ENCODE results near the gene KLK11. TPM values are rescaled to one million over a fixed set of nuclear protein-coding genes. Genes with fewer than 3 reads are reported as not detected.

The KLK11 gene
- total RNA-seq, 1 donor from 2014 or later, result not detected

DNA sequence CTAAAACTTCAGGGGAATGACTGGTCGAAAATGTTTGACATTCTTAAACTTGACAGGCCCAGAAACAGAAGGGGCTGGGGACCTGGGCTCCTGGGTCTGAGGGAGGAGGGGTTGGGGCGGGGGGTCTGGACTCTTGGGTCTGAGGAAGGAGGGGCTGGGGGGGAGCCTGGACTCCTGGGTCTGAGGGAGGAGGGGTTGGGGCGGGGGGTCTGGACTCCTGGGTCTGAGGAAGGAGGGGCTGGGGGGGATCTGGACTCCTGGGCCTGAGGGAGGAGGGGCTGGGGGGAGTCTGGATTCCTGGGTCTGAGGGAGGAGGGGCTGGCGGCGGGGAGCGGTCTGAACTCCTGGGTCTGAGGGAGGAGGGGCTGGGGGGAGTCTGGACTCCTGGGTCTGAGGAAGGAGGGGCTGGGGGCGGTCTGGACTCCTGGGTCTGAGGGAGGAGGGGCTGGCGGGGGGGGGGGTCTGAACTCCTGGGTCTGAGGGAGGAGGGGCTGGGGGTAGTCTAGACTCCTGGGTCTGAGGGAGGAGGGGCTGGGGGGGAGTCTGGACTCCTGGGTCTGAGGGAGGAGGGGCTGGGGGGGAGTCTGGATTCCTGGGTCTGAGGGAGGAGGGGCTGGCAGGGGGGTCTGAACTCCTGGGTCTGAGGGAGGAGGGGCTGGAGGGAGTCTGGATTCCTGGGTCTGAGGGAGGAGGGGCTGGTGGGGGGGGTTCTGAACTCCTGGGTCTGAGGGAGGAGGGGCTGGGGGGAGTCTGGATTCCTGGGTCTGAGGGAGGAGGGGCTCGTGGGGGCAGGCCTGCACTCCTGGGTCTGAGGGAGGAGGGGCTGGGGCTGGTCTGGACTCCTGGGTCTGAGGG is 51.5 kb downstream of the KLK11 start:
- no peak for DNase-seq (ENCODE audit: low read depth)

DNA sequence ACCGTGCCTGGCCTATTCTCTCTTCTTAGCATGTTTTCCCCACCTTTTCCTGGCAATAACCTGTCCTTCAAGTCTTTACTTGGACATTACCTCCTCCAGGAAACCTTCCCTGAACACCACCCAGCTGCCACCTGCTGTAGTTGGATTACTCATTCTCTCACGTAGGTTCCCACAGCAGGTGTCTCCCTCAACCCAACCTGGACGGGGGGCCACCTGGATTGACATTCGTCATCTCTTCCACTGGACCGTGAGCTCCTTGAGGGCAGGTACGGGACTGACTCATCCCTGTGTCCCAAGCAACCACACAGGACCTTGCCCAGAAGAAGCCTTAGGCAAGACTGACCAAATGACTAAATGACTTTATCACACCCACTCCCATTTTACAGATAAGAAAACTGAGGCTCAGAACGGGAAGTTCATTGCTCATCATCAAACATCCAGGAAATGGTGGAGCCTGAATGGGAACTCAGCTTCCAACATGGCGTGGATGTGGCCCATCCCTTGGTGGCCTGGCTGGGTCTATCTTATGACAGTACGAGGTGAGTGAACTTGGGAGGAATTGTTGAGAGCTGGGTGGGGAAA is 53.5 kb downstream of the KLK11 start:
- no peak for DNase-seq (ENCODE audit: low read depth)

Other genes with a start within 250 kb of the KLK11 start
- not detected in 2 replicates for gene ACP4, start 236.2 kb downstream of the KLK11 start, total RNA-seq
- gene KLK1, start 202.8 kb downstream of the KLK11 start, total RNA-seq, result not detected in 2 replicates
- gene KLK15, start 193.0 kb downstream of the KLK11 start, total RNA-seq, result not detected in 2 replicates
- not detected in 2 replicates for gene KLK3, start 171.7 kb downstream of the KLK11 start, total RNA-seq
- gene KLK2, start 153.2 kb downstream of the KLK11 start, total RNA-seq, result not detected in 2 replicates
- not detected in 2 replicates for gene KLK4, start 115.2 kb downstream of the KLK11 start, total RNA-seq
- not detected in 2 replicates for gene KLK5, start 73.6 kb downstream of the KLK11 start, total RNA-seq
- not detected in 2 replicates for gene KLK6, start 57.0 kb downstream of the KLK11 start, total RNA-seq
- gene KLK7, start 42.7 kb downstream of the KLK11 start, total RNA-seq, result not detected in 2 replicates
- not detected in 2 replicates for gene KLK8, start 25.0 kb downstream of the KLK11 start, total RNA-seq
- gene KLK10, start 6.9 kb downstream of the KLK11 start, total RNA-seq, result not detected in 2 replicates
- gene KLK12, start 8.4 kb upstream of the KLK11 start, total RNA-seq, result not detected in 2 replicates
- not detected in 2 replicates for gene KLK13, start 38.5 kb upstream of the KLK11 start, total RNA-seq
- gene KLK14, start 56.3 kb upstream of the KLK11 start, total RNA-seq, result not detected in 2 replicates
- gene CTU1, start 81.8 kb upstream of the KLK11 start, total RNA-seq, result 16.2 and 17.8 TPM in 2 replicates
- not detected in 2 replicates for gene SIGLEC9, start 98.3 kb upstream of the KLK11 start, total RNA-seq
- gene SIGLEC7, start 115.7 kb upstream of the KLK11 start, total RNA-seq, result not detected in 2 replicates
- gene CD33, start 198.5 kb upstream of the KLK11 start, total RNA-seq, result 0.21 TPM in 1 of 2 replicates, not detected in the other
- not detected in 2 replicates for gene SIGLECL1, start 224.5 kb upstream of the KLK11 start, total RNA-seq